Choroid plexus epithelial cell (primary cell): ENCODE results near the gene COG4.

Source experiments
- DNase-seq: peaks from one replicate; pipeline ENCODE4 v3.0.0-alpha.2; 2010; ENCODE audit warnings: low read depth
- H3K4me3 ChIP-seq: 2 replicates; pipeline ENCODE4 v1.5.1; 2011; ENCODE audit warnings: low read depth, mild to moderate bottlenecking, control low read depth, low read length, moderate library complexity
- TF ChIP-seq, protein P1 (sequence below): conservative IDR thresholded peaks from 2 replicates; pipeline ENCODE4 v1.5.1; 2011; ENCODE audit warnings: low read depth, mild to moderate bottlenecking, control low read depth, inconsistent platforms, low read length, moderate library complexity

Gene COG4

DNA sequence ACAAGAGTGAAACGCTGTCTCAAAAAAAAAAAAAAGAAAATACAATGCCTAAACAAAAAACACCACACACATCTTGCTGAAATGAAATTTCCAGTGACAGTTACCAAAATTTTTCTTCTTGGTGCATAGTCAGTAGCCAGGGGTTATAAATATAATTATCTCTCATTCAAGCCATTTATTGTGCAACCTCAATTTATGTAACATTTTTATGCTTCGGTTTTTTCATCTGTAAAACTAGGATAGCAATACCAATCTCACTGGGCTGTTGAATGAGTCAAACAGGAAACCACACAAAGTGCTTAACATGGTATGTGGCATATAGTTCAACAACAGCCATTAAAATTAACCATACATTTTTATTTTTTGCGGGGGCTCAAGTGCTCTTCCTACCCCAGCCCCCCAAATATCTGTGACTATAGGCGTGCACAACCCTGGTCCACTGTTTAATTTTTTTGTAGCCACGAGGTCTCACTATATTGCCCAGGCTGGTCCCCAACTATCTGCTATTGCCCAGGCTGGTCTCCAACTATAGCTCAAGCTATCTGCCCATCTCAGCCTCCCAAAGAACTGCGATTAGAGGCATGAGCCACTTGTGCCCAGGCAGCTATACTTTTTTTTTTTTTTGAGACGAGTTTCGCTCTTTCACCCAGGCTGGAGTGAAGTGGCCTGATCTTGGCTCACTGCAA lies 2.6 kb downstream of the COG4 start:
- DNase-seq = peak; percentile 78

GRCh38 chr16:70512456-70512855 lies 10.9 kb downstream of the COG4 start:
- H3K4me3 ChIP-seq = no peak overlapping the region
- TF ChIP-seq, protein P1, sequence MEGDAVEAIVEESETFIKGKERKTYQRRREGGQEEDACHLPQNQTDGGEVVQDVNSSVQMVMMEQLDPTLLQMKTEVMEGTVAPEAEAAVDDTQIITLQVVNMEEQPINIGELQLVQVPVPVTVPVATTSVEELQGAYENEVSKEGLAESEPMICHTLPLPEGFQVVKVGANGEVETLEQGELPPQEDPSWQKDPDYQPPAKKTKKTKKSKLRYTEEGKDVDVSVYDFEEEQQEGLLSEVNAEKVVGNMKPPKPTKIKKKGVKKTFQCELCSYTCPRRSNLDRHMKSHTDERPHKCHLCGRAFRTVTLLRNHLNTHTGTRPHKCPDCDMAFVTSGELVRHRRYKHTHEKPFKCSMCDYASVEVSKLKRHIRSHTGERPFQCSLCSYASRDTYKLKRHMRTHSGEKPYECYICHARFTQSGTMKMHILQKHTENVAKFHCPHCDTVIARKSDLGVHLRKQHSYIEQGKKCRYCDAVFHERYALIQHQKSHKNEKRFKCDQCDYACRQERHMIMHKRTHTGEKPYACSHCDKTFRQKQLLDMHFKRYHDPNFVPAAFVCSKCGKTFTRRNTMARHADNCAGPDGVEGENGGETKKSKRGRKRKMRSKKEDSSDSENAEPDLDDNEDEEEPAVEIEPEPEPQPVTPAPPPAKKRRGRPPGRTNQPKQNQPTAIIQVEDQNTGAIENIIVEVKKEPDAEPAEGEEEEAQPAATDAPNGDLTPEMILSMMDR = no peak
- DNase-seq = peak; percentile 23

More for the DNA sequence above, 2.6 kb downstream of the COG4 start:
- no peak overlapping the region for H3K4me3 ChIP-seq
- TF ChIP-seq, protein P1 = no peak

- no peak for DNase-seq
- TF ChIP-seq, protein P1 = no peak
- H3K4me3 ChIP-seq = no peak overlapping the region
Observed at GRCh38 chr16:70511833-70512232, 11.5 kb downstream of the COG4 start.

- H3K4me3 ChIP-seq = no peak overlapping the region
- TF ChIP-seq, protein P1 = no peak
- no peak for DNase-seq
Observed at GRCh38 chr16:70510216-70510615, 13.1 kb downstream of the COG4 start.

GRCh38 chr16:70508752-70509151 lies 14.6 kb downstream of the COG4 start:
- TF ChIP-seq, protein P1 = peak; percentile 19
- H3K4me3 ChIP-seq = no peak overlapping the region
- DNase-seq = peak; percentile 45

DNA sequence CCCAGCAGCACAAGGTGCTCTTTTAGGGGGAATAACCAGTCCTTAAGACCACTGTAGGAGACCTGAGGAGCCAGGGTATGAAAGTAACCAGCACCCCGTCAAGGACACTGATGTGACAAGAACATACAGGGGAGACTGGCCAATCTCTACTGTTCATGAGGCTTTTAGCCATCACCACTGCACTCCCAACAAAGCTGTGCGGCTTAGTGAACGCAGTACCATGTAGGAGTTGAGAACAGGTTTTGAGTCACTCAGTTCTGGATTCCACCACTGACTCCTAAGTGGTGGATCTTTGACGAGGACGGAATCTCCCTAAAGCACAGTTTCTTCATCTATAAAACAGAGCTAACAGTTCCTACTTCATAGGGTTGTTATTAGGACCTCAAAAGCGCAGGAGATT lies 26.8 kb downstream of the COG4 start:
- H3K4me3 ChIP-seq = no peak overlapping the region
- TF ChIP-seq, protein P1 = no peak
- no peak for DNase-seq

DNA sequence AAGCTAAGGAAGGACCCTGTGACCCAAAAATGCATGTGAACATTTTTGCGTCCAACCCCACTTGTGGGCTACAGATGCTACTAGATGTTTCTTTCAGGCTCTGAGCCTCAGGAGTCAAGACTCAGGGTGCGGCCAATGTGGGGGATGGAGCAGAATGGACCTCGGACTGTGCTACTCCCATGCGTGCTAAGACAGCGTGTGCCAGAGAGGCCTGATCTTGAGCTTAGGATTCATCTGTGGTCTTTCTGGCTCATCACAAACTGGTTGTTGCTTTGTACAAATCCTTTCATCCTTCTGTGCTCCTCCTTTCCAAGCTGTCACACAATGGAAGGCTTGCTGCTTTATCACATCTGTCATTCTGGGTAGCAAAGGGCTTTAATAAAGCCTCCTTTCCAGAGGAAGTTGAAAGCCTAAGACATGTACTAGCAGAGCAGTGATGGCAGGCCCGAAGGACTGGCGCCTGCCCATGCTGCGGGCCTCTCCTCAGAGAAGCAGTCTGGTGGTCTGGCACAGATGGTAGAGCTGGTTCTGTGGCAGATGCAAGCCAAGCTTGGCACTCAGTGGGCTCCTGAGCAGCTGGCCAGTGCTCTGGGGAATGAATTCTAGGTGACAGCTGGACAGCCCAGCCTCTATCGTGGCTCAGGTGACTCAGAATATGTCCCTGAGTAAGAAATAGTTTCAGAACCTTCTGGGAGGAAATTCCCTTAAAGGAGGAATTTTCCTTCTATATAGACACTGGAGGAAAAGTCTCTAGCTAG lies 27.8 kb downstream of the COG4 start:
- DNase-seq = no peak
- no peak overlapping the region for H3K4me3 ChIP-seq
- TF ChIP-seq, protein P1 = no peak
